A172 (cell line): ENCODE measurements around the gene THADA. TPM values are rescaled to one million over a fixed set of nuclear protein-coding genes. Genes with fewer than 3 reads are reported as not detected.

Source experiments
- DNase-seq: peaks from one replicate; pipeline ENCODE4 v3.0.0-alpha.2; 2015; ENCODE audit warnings: low spot score
- total RNA-seq: library from RNA; depleted of rRNA; stranded (reverse); fragments of >200 nt; shearing (Covaris generic); gene quantifications from 2 replicates; pipeline ENCODE4 v1.2.3, GENCODE V29; 2014

The THADA gene
- total RNA-seq, 1 experiment from 2014 or later, result 19.7 TPM

- no peak for DNase-seq
Observed at GRCh38 chr2:43326101-43326825, 269.6 kb downstream of the THADA start.

- no peak for DNase-seq
Observed at GRCh38 chr2:43325107-43325811, 270.6 kb downstream of the THADA start.

- no peak for DNase-seq
Observed at GRCh38 chr2:43324259-43325106, 271.4 kb downstream of the THADA start.

GRCh38 chr2:43323857-43324256 is 272.0 kb downstream of the THADA start:
- DNase-seq, result no peak

- no peak for DNase-seq
Observed at GRCh38 chr2:43321446-43321845, 274.4 kb downstream of the THADA start.

- DNase-seq, result no peak
Observed at GRCh38 chr2:43319541-43319940, 276.3 kb downstream of the THADA start.

GRCh38 chr2:43318791-43319190 is 277.0 kb downstream of the THADA start:
- DNase-seq, result peak; percentile 21

- no peak for DNase-seq
Observed at GRCh38 chr2:43317680-43318079, 278.2 kb downstream of the THADA start.

GRCh38 chr2:43317194-43317593 is 278.6 kb downstream of the THADA start:
- DNase-seq, result no peak

- no peak for DNase-seq
Observed at GRCh38 chr2:43315482-43315881, 280.4 kb downstream of the THADA start.

- DNase-seq, result no peak
Observed at GRCh38 chr2:43314299-43314927, 281.4 kb downstream of the THADA start.

GRCh38 chr2:43313642-43314017 is 282.2 kb downstream of the THADA start:
- no peak for DNase-seq

GRCh38 chr2:43312755-43313641 is 282.8 kb downstream of the THADA start:
- peak; percentile 76 for DNase-seq

GRCh38 chr2:43311276-43311675 is 284.6 kb downstream of the THADA start:
- DNase-seq, result peak; percentile 55

- DNase-seq, result no peak
Observed at GRCh38 chr2:43309935-43310334, 285.9 kb downstream of the THADA start.

- DNase-seq, result no peak
Observed at GRCh38 chr2:43307973-43308372, 287.9 kb downstream of the THADA start.

- no peak for DNase-seq
Observed at GRCh38 chr2:43307046-43307445, 288.8 kb downstream of the THADA start.

- no peak for DNase-seq
Observed at GRCh38 chr2:43306197-43306596, 289.6 kb downstream of the THADA start.

GRCh38 chr2:43305517-43305916 is 290.3 kb downstream of the THADA start:
- no peak for DNase-seq

GRCh38 chr2:43305012-43305411 is 290.8 kb downstream of the THADA start:
- DNase-seq, result no peak

GRCh38 chr2:43303889-43304288 is 291.9 kb downstream of the THADA start:
- DNase-seq, result no peak
